K562 (cell line): ENCODE data around the gene DMD. TPM values are rescaled to one million over a fixed set of nuclear protein-coding genes. Genes with fewer than 3 reads are reported as not detected.

ENCODE experiments used
- ARHGAP35 ChIP-seq: fragments of 450-650 bp; IDR thresholded peaks from 2 replicates; pipeline ENCODE4 v1.6.1; 2018; ENCODE audit not compliant: partially characterized antibody
- ESRRB ChIP-seq: fragments of 250-450 bp; sonication (Bioruptor Pico); IDR thresholded peaks from 2 replicates; pipeline ENCODE4 v1.5.0; 2020; ENCODE audit warnings: mild to moderate bottlenecking, moderate library complexity, borderline replicate concordance
- KDM5B ChIP-seq: fragments of 200-600 bp; sonication (generic); IDR thresholded peaks from 2 replicates; pipeline ENCODE4 v1.6.1; 2012; ENCODE audit warnings: low read depth, mild to moderate bottlenecking, moderate library complexity, low read length, control low read depth, inconsistent platforms; ENCODE audit not compliant: insufficient replicate concordance
- KLF13 ChIP-seq: fragments of 450-650 bp; IDR thresholded peaks from 2 replicates; pipeline ENCODE4 v1.6.1; 2016; ENCODE audit warnings: missing genetic modification characterization, low read depth, mild to moderate bottlenecking, missing compliant biosample characterization, moderate library complexity, borderline replicate concordance
- MTA2 ChIP-seq: fragments of 450-650 bp; IDR thresholded peaks from 2 replicates; pipeline ENCODE4 v1.6.1; 2016; ENCODE audit warnings: low read depth
- NRF1 ChIP-seq, 2 experiments: fragments of 450-650 bp; IDR thresholded peaks in 1 of 2; conservative IDR thresholded peaks in 1 of 2; 2 replicates each; pipeline ENCODE4 v1.6.1; 2014; ENCODE audit warnings: mild to moderate bottlenecking in 2 of 2
- PHB2 ChIP-seq: fragments of 450-650 bp; IDR thresholded peaks from 2 replicates; pipeline ENCODE4 v1.6.1; 2017; ENCODE audit warnings: low read depth
- POLR2AphosphoS5 ChIP-seq: IDR thresholded peaks from 2 replicates; pipeline ENCODE4 v1.6.1; 2011; ENCODE audit warnings: mild to moderate bottlenecking, low read depth, low read length, moderate library complexity; ENCODE audit not compliant: control insufficient read depth, insufficient read depth
- RUNX1 ChIP-seq: sonication (generic); IDR thresholded peaks from 2 replicates; pipeline ENCODE4 v1.6.1; 2016; ENCODE audit warnings: antibody characterized with exemption, low read depth
- ZEB2 ChIP-seq: fragments of 450-650 bp; IDR thresholded peaks from 2 replicates; pipeline ENCODE4 v1.6.1; 2016
- polyA plus RNA-seq, 8 experiments: library from polyadenylated mRNA; depleted of rRNA in 4 of 8; stranded (reverse) in 5 of 8; unstranded in 3 of 8; fragments of >200 nt; fragmentation: Nextera tagmentation in 2 of 8; fragmentation: Illumina TruSeq in 1 of 8; extraction: Ambion mirVana in 2 of 8; extraction: Trizol in 1 of 8; gene quantifications; 2 replicates each; pipeline versions ENCODE4 v1.2.1 to v1.2.3, GENCODE V29; 2011 to 2014; ENCODE audit warnings: inconsistent platforms in 1 of 8, missing spikeins in 1 of 8
- total RNA-seq, 7 experiments: library from RNA; depleted of rRNA in 6 of 7; stranded (reverse); fragments of >200 nt in 6 of 7; fragmentation: Illumina TruSeq in 2 of 7; extraction: Trizol in 2 of 7; gene quantifications; 2 replicates each; pipeline versions ENCODE4 v1.2.1 to v1.2.3, GENCODE V29; 2011 to 2021; ENCODE audit warnings: low replicate concordance in 1 of 7
- TF ChIP-seq, protein P1 (sequence below): sonication (generic); formaldehyde crosslinking; IDR thresholded peaks from 2 replicates; pipeline ENCODE4 v1.8.0; 2022; ENCODE audit warnings: missing genetic modification reagents, mild to moderate bottlenecking, borderline replicate concordance
- TF ChIP-seq, protein P2 (sequence below): sonication (generic); formaldehyde crosslinking; IDR thresholded peaks from 2 replicates; pipeline ENCODE4 v1.8.0; 2022; ENCODE audit warnings: mild to moderate bottlenecking, missing genetic modification reagents
- TF ChIP-seq, protein P3 (sequence below): fragments of 450-650 bp; IDR thresholded peaks from 2 replicates; pipeline ENCODE4 v1.6.1; 2016; ENCODE audit warnings: mild to moderate bottlenecking
- TF ChIP-seq, protein P4 (sequence below): sonication (generic); formaldehyde crosslinking; IDR thresholded peaks from 2 replicates; pipeline ENCODE4 v1.8.1; 2022; ENCODE audit warnings: missing genetic modification reagents

Gene DMD
- total and polyA plus RNA-seq, 9 of the 15 experiments (the other 6 are each of a cell fraction or from before 2014, with no cell fraction given) = 3.8 to 20.4 (median 11.4) TPM

DNA sequence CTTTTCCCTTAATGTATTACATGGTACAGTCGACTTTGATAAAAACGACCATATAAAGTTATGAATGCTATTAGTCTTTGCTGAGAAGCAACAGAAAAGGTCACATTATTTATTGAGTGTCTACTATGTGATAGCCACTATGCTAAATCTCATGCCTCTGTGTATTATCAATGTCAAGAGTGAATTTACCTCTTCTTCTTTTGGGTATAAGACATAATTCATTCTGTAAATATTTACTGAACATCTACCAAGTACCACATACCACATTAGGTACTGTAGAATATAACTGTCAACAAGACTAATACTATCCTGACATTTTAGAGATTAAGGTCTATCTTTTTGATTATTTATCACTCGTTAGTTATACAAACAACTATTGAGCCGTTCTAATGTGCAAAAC is 1870.8 kb downstream of the DMD start (continued):
- TF ChIP-seq, protein P1, sequence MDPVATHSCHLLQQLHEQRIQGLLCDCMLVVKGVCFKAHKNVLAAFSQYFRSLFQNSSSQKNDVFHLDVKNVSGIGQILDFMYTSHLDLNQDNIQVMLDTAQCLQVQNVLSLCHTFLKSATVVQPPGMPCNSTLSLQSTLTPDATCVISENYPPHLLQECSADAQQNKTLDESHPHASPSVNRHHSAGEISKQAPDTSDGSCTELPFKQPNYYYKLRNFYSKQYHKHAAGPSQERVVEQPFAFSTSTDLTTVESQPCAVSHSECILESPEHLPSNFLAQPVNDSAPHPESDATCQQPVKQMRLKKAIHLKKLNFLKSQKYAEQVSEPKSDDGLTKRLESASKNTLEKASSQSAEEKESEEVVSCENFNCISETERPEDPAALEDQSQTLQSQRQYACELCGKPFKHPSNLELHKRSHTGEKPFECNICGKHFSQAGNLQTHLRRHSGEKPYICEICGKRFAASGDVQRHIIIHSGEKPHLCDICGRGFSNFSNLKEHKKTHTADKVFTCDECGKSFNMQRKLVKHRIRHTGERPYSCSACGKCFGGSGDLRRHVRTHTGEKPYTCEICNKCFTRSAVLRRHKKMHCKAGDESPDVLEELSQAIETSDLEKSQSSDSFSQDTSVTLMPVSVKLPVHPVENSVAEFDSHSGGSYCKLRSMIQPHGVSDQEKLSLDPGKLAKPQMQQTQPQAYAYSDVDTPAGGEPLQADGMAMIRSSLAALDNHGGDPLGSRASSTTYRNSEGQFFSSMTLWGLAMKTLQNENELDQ = no peak
- TF ChIP-seq POLR2AphosphoS5 (no peak), RUNX1 (no peak), ESRRB (CRISPR knock-in tag) (no peak), PHB2 (no peak), MTA2 (no peak), KLF13 (tag) (no peak), ARHGAP35 (no peak), KDM5B (no peak), NRF1 (conservative IDR thresholded peaks at IDR 0.05 in 1 of 2, IDR thresholded peaks at IDR 0.05 in 1 of 2) (no peak), ZEB2 (no peak)
- TF ChIP-seq, protein P2, sequence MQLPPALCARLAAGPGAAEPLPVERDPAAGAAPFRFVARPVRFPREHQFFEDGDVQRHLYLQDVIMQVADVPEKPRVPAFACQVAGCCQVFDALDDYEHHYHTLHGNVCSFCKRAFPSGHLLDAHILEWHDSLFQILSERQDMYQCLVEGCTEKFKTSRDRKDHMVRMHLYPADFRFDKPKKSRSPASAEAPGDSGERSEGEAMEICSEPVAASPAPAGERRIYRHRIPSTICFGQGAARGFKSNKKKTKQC (CRISPR knock-in tag) = no peak
- TF ChIP-seq, protein P3, sequence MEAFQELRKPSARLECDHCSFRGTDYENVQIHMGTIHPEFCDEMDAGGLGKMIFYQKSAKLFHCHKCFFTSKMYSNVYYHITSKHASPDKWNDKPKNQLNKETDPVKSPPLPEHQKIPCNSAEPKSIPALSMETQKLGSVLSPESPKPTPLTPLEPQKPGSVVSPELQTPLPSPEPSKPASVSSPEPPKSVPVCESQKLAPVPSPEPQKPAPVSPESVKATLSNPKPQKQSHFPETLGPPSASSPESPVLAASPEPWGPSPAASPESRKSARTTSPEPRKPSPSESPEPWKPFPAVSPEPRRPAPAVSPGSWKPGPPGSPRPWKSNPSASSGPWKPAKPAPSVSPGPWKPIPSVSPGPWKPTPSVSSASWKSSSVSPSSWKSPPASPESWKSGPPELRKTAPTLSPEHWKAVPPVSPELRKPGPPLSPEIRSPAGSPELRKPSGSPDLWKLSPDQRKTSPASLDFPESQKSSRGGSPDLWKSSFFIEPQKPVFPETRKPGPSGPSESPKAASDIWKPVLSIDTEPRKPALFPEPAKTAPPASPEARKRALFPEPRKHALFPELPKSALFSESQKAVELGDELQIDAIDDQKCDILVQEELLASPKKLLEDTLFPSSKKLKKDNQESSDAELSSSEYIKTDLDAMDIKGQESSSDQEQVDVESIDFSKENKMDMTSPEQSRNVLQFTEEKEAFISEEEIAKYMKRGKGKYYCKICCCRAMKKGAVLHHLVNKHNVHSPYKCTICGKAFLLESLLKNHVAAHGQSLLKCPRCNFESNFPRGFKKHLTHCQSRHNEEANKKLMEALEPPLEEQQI = no peak
- TF ChIP-seq, protein P4, sequence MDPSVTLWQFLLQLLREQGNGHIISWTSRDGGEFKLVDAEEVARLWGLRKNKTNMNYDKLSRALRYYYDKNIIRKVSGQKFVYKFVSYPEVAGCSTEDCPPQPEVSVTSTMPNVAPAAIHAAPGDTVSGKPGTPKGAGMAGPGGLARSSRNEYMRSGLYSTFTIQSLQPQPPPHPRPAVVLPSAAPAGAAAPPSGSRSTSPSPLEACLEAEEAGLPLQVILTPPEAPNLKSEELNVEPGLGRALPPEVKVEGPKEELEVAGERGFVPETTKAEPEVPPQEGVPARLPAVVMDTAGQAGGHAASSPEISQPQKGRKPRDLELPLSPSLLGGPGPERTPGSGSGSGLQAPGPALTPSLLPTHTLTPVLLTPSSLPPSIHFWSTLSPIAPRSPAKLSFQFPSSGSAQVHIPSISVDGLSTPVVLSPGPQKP (CRISPR knock-in tag) = no peak
